SJCRH30 (cell line): ENCODE measurements around the gene JARID2. TPM values are rescaled to one million over a fixed set of nuclear protein-coding genes. Genes with fewer than 3 reads are reported as not detected.

Source experiments
- DNase-seq, 2 experiments: peaks; one replicate each; pipeline ENCODE4 v3.0.0-alpha.2; 2015 to 2020
- H3K27ac ChIP-seq: fragments of 250-450 bp; sonication (Bioruptor Pico); 2 replicates; pipeline ENCODE4 v1.5.1; 2020; ENCODE audit warnings: mild to moderate bottlenecking, moderate library complexity
- H3K27me3 ChIP-seq: fragments of 250-450 bp; sonication (Bioruptor Pico); 2 replicates; pipeline ENCODE4 v1.5.1; 2020; ENCODE audit warnings: mild to moderate bottlenecking, moderate library complexity
- H3K36me3 ChIP-seq: fragments of 250-450 bp; sonication (Bioruptor Pico); 2 replicates; pipeline ENCODE4 v1.5.1; 2020; ENCODE audit warnings: mild to moderate bottlenecking, moderate library complexity
- H3K4me1 ChIP-seq: fragments of 250-450 bp; sonication (Bioruptor Pico); 2 replicates; pipeline ENCODE4 v1.5.1; 2020; ENCODE audit warnings: mild to moderate bottlenecking, moderate library complexity
- H3K4me3 ChIP-seq: fragments of 250-450 bp; sonication (Bioruptor Pico); 2 replicates; pipeline ENCODE4 v1.5.1; 2020; ENCODE audit warnings: mild to moderate bottlenecking, moderate library complexity
- H3K9me3 ChIP-seq: fragments of 250-450 bp; sonication (Bioruptor Pico); replicated peaks from 2 replicates; pipeline ENCODE4 v1.5.1; 2020; ENCODE audit warnings: mild to moderate bottlenecking, moderate library complexity
- total RNA-seq: library from RNA; depleted of rRNA; stranded (reverse); fragments of >200 nt; shearing (Covaris generic); gene quantifications from 2 replicates; pipeline ENCODE4 v1.2.3, GENCODE V29; 2014

The JARID2 gene
- total RNA-seq, 1 experiment from 2014 or later = 18.5 TPM

DNA sequence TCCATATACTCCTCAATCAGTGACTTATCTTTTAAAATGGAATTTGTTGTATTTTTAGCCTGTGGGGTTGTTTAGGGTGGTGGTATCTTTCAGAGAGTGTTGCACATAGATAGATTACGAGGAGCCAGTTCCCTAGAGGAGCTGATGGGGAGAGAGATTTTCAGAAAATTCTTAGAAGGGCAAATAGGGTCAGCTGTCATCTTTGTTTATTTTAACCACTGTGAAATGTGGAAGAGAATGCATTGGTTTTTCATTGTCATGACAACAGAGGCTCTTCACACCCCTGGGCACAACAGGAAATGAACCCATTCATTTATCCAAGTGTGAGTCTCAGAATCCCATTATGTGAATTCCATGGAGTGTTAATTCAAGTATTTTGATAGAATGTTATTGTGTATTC, 188.4 kb downstream of the JARID2 start:
- 0 out of 2 replicates have a peak overlapping the region, but pooled peaks have one; percentile 5 for H3K27ac ChIP-seq
- H3K4me3 ChIP-seq = no peak overlapping the region

GRCh38 chr6:15434823-15435380, 189.0 kb downstream of the JARID2 start:
- H3K27me3 ChIP-seq = no peaks in the 10 kb centered on the region
- no peak for DNase-seq
- no peaks in the 10 kb centered on the region for H3K9me3 ChIP-seq
- peaks cover 42% of the 10 kb centered on the region for H3K4me1 ChIP-seq
- 0 out of 2 replicates have a peak overlapping the region, but pooled peaks have one; percentile 5 for H3K27ac ChIP-seq
- H3K4me3 ChIP-seq = no peak overlapping the region
- no peaks in the 10 kb centered on the region for H3K36me3 ChIP-seq

More for the DNA sequence above, 188.4 kb downstream of the JARID2 start:
- Histone ChIP-seq H3K9me3 (no peaks in the 10 kb centered on the region), H3K4me1 (peaks cover 43% of the 10 kb centered on the region), H3K36me3 (no peaks in the 10 kb centered on the region), H3K27me3 (no peaks in the 10 kb centered on the region)
- DNase-seq = peak in 1 of 2 experiments; percentile 36

GRCh38 chr6:15435468-15435867, 189.6 kb downstream of the JARID2 start:
- no peak for DNase-seq
- no peaks in the 10 kb centered on the region for H3K27me3 ChIP-seq
- H3K4me3 ChIP-seq = no peak overlapping the region
- H3K36me3 ChIP-seq = no peaks in the 10 kb centered on the region
- no peak overlapping the region for H3K27ac ChIP-seq
- peaks cover 38% of the 10 kb centered on the region for H3K4me1 ChIP-seq
- H3K9me3 ChIP-seq = no peaks in the 10 kb centered on the region

DNA sequence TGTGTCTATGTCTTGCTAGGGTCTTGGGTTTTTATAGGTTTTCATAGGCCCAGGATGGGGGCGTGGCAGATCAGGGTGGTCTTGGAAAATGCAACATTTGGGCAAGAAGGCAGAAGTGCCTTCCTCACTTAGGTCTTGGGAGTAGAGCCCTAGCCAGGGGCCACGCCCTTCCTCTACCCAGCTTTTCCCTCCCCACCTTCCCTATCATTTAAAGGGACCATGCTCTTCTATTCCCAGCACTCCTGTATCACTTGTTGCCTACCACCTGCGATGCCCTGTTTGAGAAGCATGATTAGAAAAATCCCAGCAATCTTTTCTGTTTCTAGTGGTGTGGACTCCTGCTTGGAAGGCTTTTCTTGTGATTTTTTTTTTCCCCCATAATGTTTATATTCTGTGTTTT, 190.6 kb downstream of the JARID2 start:
- DNase-seq = no peak
- no peaks in the 10 kb centered on the region for H3K27me3 ChIP-seq
- no peaks in the 10 kb centered on the region for H3K36me3 ChIP-seq
- peaks cover 36% of the 10 kb centered on the region for H3K4me1 ChIP-seq
- no peak overlapping the region for H3K4me3 ChIP-seq
- H3K27ac ChIP-seq = no peak overlapping the region
- H3K9me3 ChIP-seq = no peaks in the 10 kb centered on the region

- no peak for DNase-seq
- Histone ChIP-seq H3K9me3 (no peaks in the 10 kb centered on the region), H3K27me3 (no peaks in the 10 kb centered on the region), H3K4me3 (no peak overlapping the region), H3K4me1 (peaks cover 32% of the 10 kb centered on the region), H3K36me3 (no peaks in the 10 kb centered on the region), H3K27ac (no peak overlapping the region)
Measured at GRCh38 chr6:15437090-15437635, 191.3 kb downstream of the JARID2 start.

DNA sequence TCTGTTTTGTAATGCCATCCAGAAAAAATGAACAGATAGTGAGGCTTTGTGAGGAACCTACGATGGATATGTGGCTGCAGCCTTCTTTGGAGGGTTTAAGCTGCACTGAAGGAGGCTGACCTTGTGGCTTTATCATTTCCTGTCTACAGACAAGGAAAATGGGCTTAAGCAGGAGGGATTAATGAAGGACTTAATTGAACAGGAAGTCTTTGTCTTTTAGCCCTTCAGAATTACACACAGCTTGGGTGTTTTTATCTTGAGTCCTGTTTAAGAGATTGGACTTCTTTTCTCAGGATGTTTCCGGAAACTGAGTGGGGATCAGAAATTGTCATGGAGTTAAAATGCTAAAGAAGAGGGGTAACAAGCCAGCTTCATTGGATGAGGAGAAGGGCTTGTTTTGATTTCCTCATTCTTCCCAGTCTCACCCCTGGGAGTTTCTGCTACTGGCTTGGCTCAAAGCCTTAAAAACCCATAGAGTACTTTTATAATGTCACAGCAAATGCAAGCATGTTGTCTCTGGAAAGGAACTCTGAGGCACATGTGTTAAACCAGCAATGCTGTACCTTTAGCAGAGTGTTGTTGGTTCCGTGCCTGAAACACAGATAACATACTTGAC, 193.6 kb downstream of the JARID2 start:
- Histone ChIP-seq H3K36me3 (no peaks in the 10 kb centered on the region), H3K4me1 (peaks cover 38% of the 10 kb centered on the region), H3K27ac (no peak overlapping the region), H3K27me3 (no peaks in the 10 kb centered on the region), H3K9me3 (no peaks in the 10 kb centered on the region), H3K4me3 (no peak overlapping the region)
- DNase-seq = peak in 1 of 2 experiments; percentile 51

DNA sequence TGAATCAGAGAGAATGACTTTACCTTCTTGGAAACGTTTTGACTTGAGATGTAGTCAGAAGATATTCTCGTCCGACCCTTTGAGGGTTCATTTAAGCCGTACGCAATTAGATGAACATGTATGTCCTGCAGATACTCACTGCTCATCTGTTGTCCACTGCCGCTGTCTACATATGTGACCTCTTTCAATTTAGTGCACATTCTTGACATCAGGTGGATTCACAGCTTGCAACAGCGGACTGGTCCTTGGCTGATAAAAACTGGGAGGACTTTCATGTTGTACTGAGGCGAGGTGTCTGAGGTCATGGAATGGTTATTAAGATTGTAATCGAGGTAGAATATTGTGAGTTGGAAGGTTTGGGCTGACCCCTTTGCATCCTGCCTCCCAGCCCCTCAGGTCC, 194.2 kb downstream of the JARID2 start:
- H3K4me3 ChIP-seq = no peak overlapping the region
- H3K4me1 ChIP-seq = peaks cover 36% of the 10 kb centered on the region
- no peaks in the 10 kb centered on the region for H3K27me3 ChIP-seq
- no peak for DNase-seq
- H3K9me3 ChIP-seq = no peaks in the 10 kb centered on the region
- no peaks in the 10 kb centered on the region for H3K36me3 ChIP-seq
- H3K27ac ChIP-seq = no peak overlapping the region

GRCh38 chr6:15441215-15441868, 195.5 kb downstream of the JARID2 start:
- H3K27ac ChIP-seq = no peak overlapping the region
- H3K27me3 ChIP-seq = no peaks in the 10 kb centered on the region
- H3K36me3 ChIP-seq = no peaks in the 10 kb centered on the region
- H3K4me3 ChIP-seq = no peak overlapping the region
- H3K9me3 ChIP-seq = no peaks in the 10 kb centered on the region
- H3K4me1 ChIP-seq = peaks cover 39% of the 10 kb centered on the region
- DNase-seq = peak; percentile 47 to 78

GRCh38 chr6:15441981-15442380, 196.1 kb downstream of the JARID2 start:
- H3K27me3 ChIP-seq = no peaks in the 10 kb centered on the region
- no peaks in the 10 kb centered on the region for H3K36me3 ChIP-seq
- no peaks in the 10 kb centered on the region for H3K9me3 ChIP-seq
- peaks cover 39% of the 10 kb centered on the region for H3K4me1 ChIP-seq
- no peak overlapping the region for H3K4me3 ChIP-seq
- peak overlapping the region; percentile 23 for H3K27ac ChIP-seq
- no peak for DNase-seq

DNA sequence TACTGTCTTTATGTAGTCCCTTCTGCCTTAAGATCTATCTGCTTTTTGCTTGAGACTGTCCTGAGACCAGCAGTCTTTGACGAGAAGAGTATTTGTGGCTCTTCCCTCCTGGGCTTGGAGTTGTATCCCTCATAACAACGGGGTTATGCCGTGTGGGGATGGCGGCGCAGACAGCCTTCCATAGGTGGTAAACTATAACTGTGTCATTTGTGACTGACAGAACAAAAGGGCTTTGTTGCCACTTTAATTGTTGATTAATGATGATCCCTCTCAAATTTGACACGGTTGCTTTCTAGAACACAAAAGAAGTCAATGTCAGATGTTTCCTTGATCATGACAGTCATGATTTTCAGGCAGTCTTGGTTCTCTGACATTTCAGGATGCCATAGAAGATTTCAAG, 196.6 kb downstream of the JARID2 start:
- Histone ChIP-seq H3K9me3 (no peaks in the 10 kb centered on the region), H3K4me3 (no peak overlapping the region), H3K27ac (peak overlapping the region; percentile 23), H3K4me1 (peaks cover 39% of the 10 kb centered on the region), H3K36me3 (no peaks in the 10 kb centered on the region), H3K27me3 (no peaks in the 10 kb centered on the region)
- peak in 1 of 2 experiments; percentile 35 for DNase-seq

GRCh38 chr6:15443119-15443830, 197.4 kb downstream of the JARID2 start:
- peaks cover 39% of the 10 kb centered on the region for H3K4me1 ChIP-seq
- H3K9me3 ChIP-seq = no peaks in the 10 kb centered on the region
- H3K36me3 ChIP-seq = no peaks in the 10 kb centered on the region
- no peaks in the 10 kb centered on the region for H3K27me3 ChIP-seq
- peak in 1 of 2 experiments; percentile 11 for DNase-seq
- peak overlapping the region; percentile 62; the same call in 1 of the 2 replicates for H3K27ac ChIP-seq
- H3K4me3 ChIP-seq = no peak overlapping the region

DNA sequence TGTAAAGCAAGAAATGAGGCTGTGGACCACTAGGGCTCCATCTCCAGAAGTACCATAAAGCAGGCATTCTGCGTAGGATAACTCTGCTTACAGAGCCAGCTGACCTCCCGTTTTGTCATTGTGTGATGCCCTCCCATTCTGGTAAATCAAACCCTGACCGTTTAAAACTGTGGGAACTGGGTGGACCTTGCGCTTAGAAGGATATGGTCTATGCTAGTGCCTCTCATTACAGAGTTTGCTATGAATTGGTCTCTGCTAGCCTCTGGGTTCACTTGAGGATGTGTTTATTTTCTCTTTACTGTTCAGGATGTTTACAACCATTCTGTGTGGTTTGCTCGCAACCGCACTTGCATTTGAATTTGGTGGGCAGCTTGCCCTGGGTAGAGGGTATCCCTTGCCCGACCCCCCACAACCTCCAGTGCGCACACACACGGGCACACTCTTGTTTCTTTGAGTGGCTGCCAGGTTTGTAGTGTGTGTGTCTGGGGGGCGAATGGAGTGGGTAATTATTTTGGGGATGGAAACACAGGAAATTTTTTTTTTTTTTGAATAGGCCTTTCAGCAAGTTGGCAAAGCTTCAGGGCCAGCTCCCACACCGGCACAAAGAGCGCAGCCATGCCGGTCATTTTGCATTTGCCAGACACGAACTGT, 198.3 kb downstream of the JARID2 start:
- H3K27ac ChIP-seq = peak overlapping the region; percentile 62
- H3K27me3 ChIP-seq = no peaks in the 10 kb centered on the region
- no peaks in the 10 kb centered on the region for H3K36me3 ChIP-seq
- H3K9me3 ChIP-seq = no peaks in the 10 kb centered on the region
- H3K4me1 ChIP-seq = peaks cover 37% of the 10 kb centered on the region
- peak overlapping the region; percentile 29 for H3K4me3 ChIP-seq
- peak; percentile 34 to 62 for DNase-seq

- Histone ChIP-seq H3K4me3 (peak overlapping the region; percentile 10; the same call in 1 of the 2 replicates), H3K27me3 (no peaks in the 10 kb centered on the region), H3K4me1 (peaks cover 31% of the 10 kb centered on the region), H3K36me3 (no peaks in the 10 kb centered on the region), H3K27ac (peak overlapping the region; percentile 62), H3K9me3 (no peaks in the 10 kb centered on the region)
- DNase-seq = peak; percentile 53 to 70
Measured at GRCh38 chr6:15444881-15445280, 199.0 kb downstream of the JARID2 start.

- Histone ChIP-seq H3K4me3 (no peak overlapping the region), H3K27ac (no peak overlapping the region), H3K36me3 (no peaks in the 10 kb centered on the region), H3K27me3 (no peaks in the 10 kb centered on the region), H3K4me1 (peaks cover 20% of the 10 kb centered on the region), H3K9me3 (no peaks in the 10 kb centered on the region)
- no peak for DNase-seq
Measured at GRCh38 chr6:15447546-15448267, 201.8 kb downstream of the JARID2 start.
